Colonic mucosa (tissue), 4 donors: ENCODE data around the gene PLAGL2. TPM values are rescaled to one million over a fixed set of nuclear protein-coding genes. Genes with fewer than 3 reads are reported as not detected.
A peak's percentile ranks its signal among the peaks of the same experiment; 100 is the strongest.

ENCODE experiments used
- DNase-seq: peaks from one replicate; pipeline ENCODE4 v3.0.0-alpha.2; 2020
- H3K27ac ChIP-seq: fragments of 200-600 bp; one replicate; pipeline ENCODE4 v1.8.0; 2021
- H3K27me3 ChIP-seq: fragments of 200-600 bp; one replicate; pipeline ENCODE4 v1.8.0; 2021
- H3K36me3 ChIP-seq: fragments of 200-600 bp; one replicate; pipeline ENCODE4 v1.8.0; 2021
- H3K4me1 ChIP-seq: fragments of 200-600 bp; one replicate; pipeline ENCODE4 v1.8.0; 2021; ENCODE audit warnings: mild to moderate bottlenecking
- H3K4me3 ChIP-seq: fragments of 200-600 bp; one replicate; pipeline ENCODE4 v1.8.0; 2021
- H3K9ac ChIP-seq, 2 donors: one replicate each; pipeline ENCODE4 v1.7.0; 2013; ENCODE audit warnings: control low read depth in 2 of 2, low read depth in 2 of 2, low read length in 2 of 2
- H3K9me3 ChIP-seq: fragments of 200-600 bp; one replicate; pipeline ENCODE4 v1.8.0; 2021
- CTCF ChIP-seq: fragments of 200-600 bp; IDR thresholded peaks from one replicate; pipeline ENCODE4 v1.8.0; 2022; ENCODE audit warnings: antibody characterized with exemption, mild to moderate bottlenecking
- intact Hi-C: fragments of 100-400 bp; cut with DNase I; formaldehyde crosslinking; loops from one replicate; pipeline ENCODE4 v1.14.1; 2022
- total RNA-seq, 2 donors: library from RNA; stranded (reverse); fragmentation: NEBNext Ultra II Directional in 1 of 2; extraction: Animal tissue kit (Norgen Biotek cat#: 25700) in 1 of 2; gene quantifications; one replicate each; pipeline ENCODE4 v1.2.1, GENCODE V29; 2021
- donor health status: healthy.
- donor health status: DM: no; HTN: no; CAD: no.
- donor health status: DM: no; HTN: no; CAD: no.

The PLAGL2 gene
- total RNA-seq, 2 donors from 2014 or later: 17.7 to 18.6 TPM

DNA sequence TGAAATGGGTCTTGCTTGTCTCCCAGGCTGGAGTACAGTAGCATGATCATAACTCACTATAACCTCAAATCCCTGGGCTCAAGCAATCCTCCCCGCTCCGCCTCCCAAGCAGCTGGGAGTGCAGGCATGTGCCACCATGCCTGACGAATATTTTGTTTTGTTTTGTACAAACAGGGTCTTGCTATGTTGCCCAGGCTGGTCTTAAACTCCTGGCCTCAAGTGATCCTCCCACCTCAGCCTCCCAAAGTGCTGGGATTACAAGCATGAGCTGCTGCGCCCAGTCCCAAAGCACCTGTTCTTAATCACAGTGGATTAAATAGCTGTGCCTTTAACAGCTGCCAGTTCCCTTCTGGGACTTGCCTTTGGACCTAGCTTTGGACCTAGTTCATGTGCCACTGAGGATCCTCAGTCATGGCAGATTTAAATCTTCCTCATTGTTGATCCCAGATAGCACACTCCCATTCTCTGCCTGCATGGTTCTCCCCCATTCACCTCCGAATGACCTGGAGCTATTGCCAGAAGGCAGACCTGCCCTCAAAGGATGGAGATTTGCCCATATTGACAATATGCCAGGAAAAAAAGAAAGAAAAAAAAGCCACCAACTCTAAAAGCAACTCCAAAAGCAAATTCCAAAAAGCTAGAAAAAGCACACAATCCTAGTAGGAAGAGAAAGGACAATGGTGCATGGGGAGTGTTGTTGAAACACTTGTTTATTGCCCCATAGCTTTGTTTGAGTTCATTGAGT lies 10.8 kb upstream of the PLAGL2 start:
- peak overlapping the region in 1 of 2 donors; percentile 7 for H3K9ac ChIP-seq
- intact Hi-C loops: no loop called here
- no peaks in the 10 kb centered on the region for H3K4me1 ChIP-seq
- no peak overlapping the region for H3K4me3 ChIP-seq
- no peak for TF ChIP-seq CTCF
- no peaks in the 10 kb centered on the region for H3K36me3 ChIP-seq
- no peaks in the 10 kb centered on the region for H3K27me3 ChIP-seq
- H3K27ac ChIP-seq: peak overlapping the region; percentile 76
- DNase-seq: no peak
- H3K9me3 ChIP-seq: no peaks in the 10 kb centered on the region

DNA sequence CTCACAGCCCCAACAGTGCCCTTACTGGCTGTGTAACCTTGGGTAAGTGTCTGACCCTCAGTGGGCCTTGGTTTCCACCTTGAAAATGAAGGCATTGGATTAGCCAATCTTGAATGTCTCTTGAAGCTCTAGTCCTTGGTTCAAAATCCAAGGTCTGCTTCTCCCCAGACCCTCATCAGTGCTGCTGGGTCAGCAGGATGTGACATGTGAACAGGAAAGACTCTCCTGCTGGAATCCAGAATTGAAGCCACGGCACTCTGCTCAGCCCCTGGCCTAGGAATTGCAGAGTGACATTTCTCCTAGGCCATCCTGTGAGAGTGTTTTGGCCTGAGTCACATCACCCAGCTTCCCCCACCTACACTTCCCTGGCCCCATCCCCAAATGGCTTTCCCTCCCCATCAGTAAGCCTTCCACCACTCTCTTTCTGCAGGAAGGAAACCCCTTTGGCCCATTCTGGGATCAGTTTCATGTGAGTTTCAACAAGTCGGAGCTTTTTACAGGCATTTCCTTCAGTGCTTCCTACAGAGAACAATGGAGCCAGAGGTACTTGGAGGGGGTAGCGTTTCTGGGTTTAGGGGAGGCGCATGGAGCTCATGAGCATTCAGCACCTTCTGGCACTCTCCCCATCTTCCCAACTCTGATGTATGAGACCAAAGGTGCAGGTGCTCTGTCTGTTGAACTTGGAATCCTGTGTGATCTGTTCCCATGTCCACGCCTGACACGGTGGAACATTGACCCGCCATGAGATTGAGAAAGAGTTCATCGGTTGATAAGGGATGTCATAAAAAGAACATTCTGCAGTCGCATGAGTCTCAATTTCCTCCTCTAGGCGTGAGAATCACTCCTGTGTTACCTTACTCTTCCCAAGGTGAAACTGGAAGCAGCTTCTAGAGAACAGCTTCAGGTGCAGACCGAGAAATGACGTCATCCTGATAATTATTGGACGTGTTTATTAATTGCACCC lies 8.9 kb upstream of the PLAGL2 start:
- peak overlapping the region in 1 of 2 donors; percentile 79 for H3K9ac ChIP-seq
- H3K9me3 ChIP-seq: no peaks in the 10 kb centered on the region
- intact Hi-C loops: no loop called here
- peak overlapping the region; percentile 76 for H3K27ac ChIP-seq
- H3K4me3 ChIP-seq: no peak overlapping the region
- H3K36me3 ChIP-seq: no peaks in the 10 kb centered on the region
- H3K27me3 ChIP-seq: no peaks in the 10 kb centered on the region
- H3K4me1 ChIP-seq: no peaks in the 10 kb centered on the region
- TF ChIP-seq CTCF: no peak
- DNase-seq: peak; percentile 84

DNA sequence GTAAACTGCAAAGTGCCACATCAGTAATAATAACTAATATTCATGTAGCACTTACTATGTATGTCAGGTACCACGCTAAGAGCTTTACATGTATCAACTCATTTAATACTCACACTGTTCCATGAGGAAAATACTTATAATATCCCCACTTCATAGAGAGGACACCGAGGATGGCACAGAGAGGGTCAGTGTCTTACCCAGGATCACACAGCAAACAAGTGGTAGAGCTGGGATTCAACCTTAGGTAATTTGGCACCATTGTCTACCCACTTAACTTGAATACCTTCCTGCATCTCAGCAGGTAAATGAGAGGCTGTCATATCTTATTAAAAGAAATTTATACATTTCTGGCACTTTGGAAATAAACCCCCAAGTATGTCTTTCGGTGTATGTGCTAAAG lies 8.2 kb upstream of the PLAGL2 start:
- H3K27me3 ChIP-seq: no peaks in the 10 kb centered on the region
- H3K4me1 ChIP-seq: no peaks in the 10 kb centered on the region
- intact Hi-C loops: no loop called here
- H3K9ac ChIP-seq: peak overlapping the region in 1 of 2 donors; percentile 79
- no peak overlapping the region for H3K4me3 ChIP-seq
- H3K9me3 ChIP-seq: no peaks in the 10 kb centered on the region
- DNase-seq: no peak
- no peak for TF ChIP-seq CTCF
- peak overlapping the region; percentile 76 for H3K27ac ChIP-seq
- H3K36me3 ChIP-seq: no peaks in the 10 kb centered on the region

- Histone ChIP-seq H3K27ac (no peak overlapping the region), H3K4me3 (no peak overlapping the region), H3K9ac (peak overlapping the region in 1 of 2 donors; percentile 79), H3K4me1 (no peaks in the 10 kb centered on the region), H3K9me3 (no peaks in the 10 kb centered on the region), H3K27me3 (no peaks in the 10 kb centered on the region), H3K36me3 (no peaks in the 10 kb centered on the region)
- intact Hi-C loops: no loop called here
- no peak for TF ChIP-seq CTCF
- DNase-seq: no peak
Observed at GRCh38 chr20:32215147-32215546, 7.6 kb upstream of the PLAGL2 start.

GRCh38 chr20:32213870-32214269 lies 6.3 kb upstream of the PLAGL2 start:
- intact Hi-C loops: no loop called here

More at GRCh38 chr20:32213870-32214269, 6.3 kb upstream of the PLAGL2 start:
- Histone ChIP-seq H3K9me3 (no peaks in the 10 kb centered on the region), H3K36me3 (no peaks in the 10 kb centered on the region), H3K27ac (no peak overlapping the region), H3K27me3 (no peaks in the 10 kb centered on the region), H3K4me3 (no peak overlapping the region), H3K4me1 (no peaks in the 10 kb centered on the region), H3K9ac (no peak overlapping the region)
- DNase-seq: no peak
- TF ChIP-seq CTCF: no peak
